Measurements from ENCODE around the gene EPHB1.
"Not testable (repeated sequence)": the region's sequence is repeated elsewhere in the genome, so short reads cannot be mapped to it uniquely, and the experiment has no call there.

EPHB1 gene

GRCh38 chr3:135106445-135106844 lies 311.4 kb downstream of the EPHB1 start:
- Histone ChIP-seq H3K27me3 (ENCODE audit: control insufficient read depth in 5 of 5, insufficient read depth in 4 of 5, low read length in 5 of 5) (no peaks in the 10 kb centered on the region), H3K27ac (ENCODE audit: low read depth, low read length) (no peak overlapping the region), H3K9ac (ENCODE audit: low read length in 5 of 5) (no peak overlapping the region), H3K36me3 (ENCODE audit: control insufficient read depth in 5 of 5, insufficient read depth in 5 of 5, low read length in 5 of 5) (no peaks in the 10 kb centered on the region), H3K4me3 (ENCODE audit: low read depth in 1 of 5, low read length in 5 of 5) (no peak overlapping the region), H3K4me1 (ENCODE audit: control insufficient read depth in 5 of 5, insufficient read depth in 5 of 5, low read length in 5 of 5) (no peaks in the 10 kb centered on the region), H3K9me3 (ENCODE audit: control insufficient read depth in 5 of 5, low read length in 5 of 5) (no peaks in the 10 kb centered on the region)

- Histone ChIP-seq H3K4me3 (ENCODE audit: low read depth in 1 of 5, low read length in 5 of 5) (no peak overlapping the region), H3K36me3 (ENCODE audit: control insufficient read depth in 5 of 5, insufficient read depth in 5 of 5, low read length in 5 of 5) (no peaks in the 10 kb centered on the region), H3K9me3 (ENCODE audit: control insufficient read depth in 5 of 5, low read length in 5 of 5) (no peaks in the 10 kb centered on the region), H3K4me1 (ENCODE audit: control insufficient read depth in 5 of 5, insufficient read depth in 5 of 5, low read length in 5 of 5) (no peaks in the 10 kb centered on the region), H3K27ac (ENCODE audit: low read depth, low read length) (no peak overlapping the region), H3K9ac (ENCODE audit: low read length in 5 of 5) (no peak overlapping the region), H3K27me3 (ENCODE audit: control insufficient read depth in 5 of 5, insufficient read depth in 4 of 5, low read length in 5 of 5) (no peaks in the 10 kb centered on the region)
Observed at GRCh38 chr3:135107043-135107442, 312.0 kb downstream of the EPHB1 start.

- no peaks in the 10 kb centered on the region for H3K36me3 ChIP-seq (ENCODE audit: control insufficient read depth in 5 of 5, insufficient read depth in 5 of 5, low read length in 5 of 5)
- H3K27me3 ChIP-seq (ENCODE audit: control insufficient read depth in 5 of 5, insufficient read depth in 4 of 5, low read length in 5 of 5) = no peaks in the 10 kb centered on the region
- no peak overlapping the region for H3K9ac ChIP-seq (ENCODE audit: low read length in 5 of 5)
- no peaks in the 10 kb centered on the region for H3K9me3 ChIP-seq (ENCODE audit: control insufficient read depth in 5 of 5, low read length in 5 of 5)
- H3K27ac ChIP-seq (ENCODE audit: low read depth, low read length) = no peak overlapping the region
- no peak overlapping the region for H3K4me3 ChIP-seq (ENCODE audit: low read depth in 1 of 5, low read length in 5 of 5)
- H3K4me1 ChIP-seq (ENCODE audit: control insufficient read depth in 5 of 5, insufficient read depth in 5 of 5, low read length in 5 of 5) = no peaks in the 10 kb centered on the region
Observed at GRCh38 chr3:135109681-135110080, 314.6 kb downstream of the EPHB1 start.

GRCh38 chr3:135114551-135114950 lies 319.5 kb downstream of the EPHB1 start:
- H3K9me3 ChIP-seq (ENCODE audit: control insufficient read depth in 5 of 5, low read length in 5 of 5); H3K27me3 ChIP-seq (ENCODE audit: control insufficient read depth in 5 of 5, insufficient read depth in 4 of 5, low read length in 5 of 5); H3K36me3 ChIP-seq (ENCODE audit: control insufficient read depth in 5 of 5, insufficient read depth in 5 of 5, low read length in 5 of 5); H3K4me1 ChIP-seq (ENCODE audit: control insufficient read depth in 5 of 5, insufficient read depth in 5 of 5, low read length in 5 of 5); H3K27ac ChIP-seq (ENCODE audit: low read depth, low read length); H3K9ac ChIP-seq (ENCODE audit: low read length in 5 of 5); H3K4me3 ChIP-seq (ENCODE audit: low read depth in 1 of 5, low read length in 5 of 5): not testable (repeated sequence)

GRCh38 chr3:135117977-135118376 lies 322.9 kb downstream of the EPHB1 start:
- Histone ChIP-seq H3K27me3 (ENCODE audit: control insufficient read depth in 5 of 5, insufficient read depth in 4 of 5, low read length in 5 of 5) (no peaks in the 10 kb centered on the region), H3K4me1 (ENCODE audit: control insufficient read depth in 5 of 5, insufficient read depth in 5 of 5, low read length in 5 of 5) (no peaks in the 10 kb centered on the region), H3K27ac (ENCODE audit: low read depth, low read length) (no peak overlapping the region), H3K9me3 (ENCODE audit: control insufficient read depth in 5 of 5, low read length in 5 of 5) (no peaks in the 10 kb centered on the region), H3K36me3 (ENCODE audit: control insufficient read depth in 5 of 5, insufficient read depth in 5 of 5, low read length in 5 of 5) (no peaks in the 10 kb centered on the region), H3K4me3 (ENCODE audit: low read depth in 1 of 5, low read length in 5 of 5) (no peak overlapping the region), H3K9ac (ENCODE audit: low read length in 5 of 5) (no peak overlapping the region)

GRCh38 chr3:135118792-135119191 lies 323.7 kb downstream of the EPHB1 start:
- Histone ChIP-seq H3K36me3 (ENCODE audit: control insufficient read depth in 5 of 5, insufficient read depth in 5 of 5, low read length in 5 of 5) (no peaks in the 10 kb centered on the region), H3K27ac (ENCODE audit: low read depth, low read length) (no peak overlapping the region), H3K9me3 (ENCODE audit: control insufficient read depth in 5 of 5, low read length in 5 of 5) (no peaks in the 10 kb centered on the region), H3K9ac (ENCODE audit: low read length in 5 of 5) (no peak overlapping the region), H3K27me3 (ENCODE audit: control insufficient read depth in 5 of 5, insufficient read depth in 4 of 5, low read length in 5 of 5) (no peaks in the 10 kb centered on the region), H3K4me1 (ENCODE audit: control insufficient read depth in 5 of 5, insufficient read depth in 5 of 5, low read length in 5 of 5) (no peaks in the 10 kb centered on the region), H3K4me3 (ENCODE audit: low read depth in 1 of 5, low read length in 5 of 5) (no peak overlapping the region)

- Histone ChIP-seq H3K9ac (ENCODE audit: low read length in 5 of 5) (no peak overlapping the region), H3K27me3 (ENCODE audit: control insufficient read depth in 5 of 5, insufficient read depth in 4 of 5, low read length in 5 of 5) (no peaks in the 10 kb centered on the region), H3K36me3 (ENCODE audit: control insufficient read depth in 5 of 5, insufficient read depth in 5 of 5, low read length in 5 of 5) (no peaks in the 10 kb centered on the region), H3K9me3 (ENCODE audit: control insufficient read depth in 5 of 5, low read length in 5 of 5) (peaks cover 0 to 4% (median 0%) of the 10 kb centered on the region in 5 donors), H3K4me1 (ENCODE audit: control insufficient read depth in 5 of 5, insufficient read depth in 5 of 5, low read length in 5 of 5) (no peaks in the 10 kb centered on the region), H3K27ac (ENCODE audit: low read depth, low read length) (no peak overlapping the region), H3K4me3 (ENCODE audit: low read depth in 1 of 5, low read length in 5 of 5) (no peak overlapping the region)
Observed at GRCh38 chr3:135125171-135125801, 330.2 kb downstream of the EPHB1 start.

- Histone ChIP-seq H3K27me3 (ENCODE audit: control insufficient read depth in 5 of 5, insufficient read depth in 4 of 5, low read length in 5 of 5) (no peaks in the 10 kb centered on the region), H3K27ac (ENCODE audit: low read depth, low read length) (no peak overlapping the region), H3K9me3 (ENCODE audit: control insufficient read depth in 5 of 5, low read length in 5 of 5) (peaks cover 0 to 4% (median 0%) of the 10 kb centered on the region in 5 donors)
Observed at GRCh38 chr3:135127946-135128470, 332.9 kb downstream of the EPHB1 start.

GRCh38 chr3:135128818-135129217 lies 333.8 kb downstream of the EPHB1 start:
- H3K9me3 ChIP-seq (ENCODE audit: control insufficient read depth in 5 of 5, low read length in 5 of 5) = peaks cover 0 to 4% (median 0%) of the 10 kb centered on the region in 5 donors
- no peak overlapping the region for H3K9ac ChIP-seq (ENCODE audit: low read length in 5 of 5)
- H3K4me3 ChIP-seq (ENCODE audit: low read depth in 1 of 5, low read length in 5 of 5) = no peak overlapping the region
- no peak overlapping the region for H3K27ac ChIP-seq (ENCODE audit: low read depth, low read length)
- H3K4me1 ChIP-seq (ENCODE audit: control insufficient read depth in 5 of 5, insufficient read depth in 5 of 5, low read length in 5 of 5) = no peaks in the 10 kb centered on the region
- no peaks in the 10 kb centered on the region for H3K36me3 ChIP-seq (ENCODE audit: control insufficient read depth in 5 of 5, insufficient read depth in 5 of 5, low read length in 5 of 5)
- H3K27me3 ChIP-seq (ENCODE audit: control insufficient read depth in 5 of 5, insufficient read depth in 4 of 5, low read length in 5 of 5) = no peaks in the 10 kb centered on the region

More at GRCh38 chr3:135127946-135128470, 332.9 kb downstream of the EPHB1 start:
- no peak overlapping the region for H3K9ac ChIP-seq (ENCODE audit: low read length in 5 of 5)
- no peaks in the 10 kb centered on the region for H3K4me1 ChIP-seq (ENCODE audit: control insufficient read depth in 5 of 5, insufficient read depth in 5 of 5, low read length in 5 of 5)
- H3K36me3 ChIP-seq (ENCODE audit: control insufficient read depth in 5 of 5, insufficient read depth in 5 of 5, low read length in 5 of 5) = no peaks in the 10 kb centered on the region
- no peak overlapping the region for H3K4me3 ChIP-seq (ENCODE audit: low read depth in 1 of 5, low read length in 5 of 5)

- Histone ChIP-seq H3K9ac (ENCODE audit: low read length in 5 of 5) (no peak overlapping the region), H3K9me3 (ENCODE audit: control insufficient read depth in 5 of 5, low read length in 5 of 5) (no peaks in the 10 kb centered on the region), H3K27me3 (ENCODE audit: control insufficient read depth in 5 of 5, insufficient read depth in 4 of 5, low read length in 5 of 5) (no peaks in the 10 kb centered on the region), H3K27ac (ENCODE audit: low read depth, low read length) (no peak overlapping the region), H3K4me1 (ENCODE audit: control insufficient read depth in 5 of 5, insufficient read depth in 5 of 5, low read length in 5 of 5) (no peaks in the 10 kb centered on the region), H3K4me3 (ENCODE audit: low read depth in 1 of 5, low read length in 5 of 5) (no peak overlapping the region), H3K36me3 (ENCODE audit: control insufficient read depth in 5 of 5, insufficient read depth in 5 of 5, low read length in 5 of 5) (no peaks in the 10 kb centered on the region)
Observed at GRCh38 chr3:135131290-135131689, 336.2 kb downstream of the EPHB1 start.

Data from subcutaneous abdominal adipose tissue (tissue), 5 donors.